CD4-positive, alpha-beta T cell treated with Interleukin-1 beta for 1 hour (primary cell): ENCODE data around the gene LRCH4.
"Not testable (repeated sequence)": the region's sequence is repeated elsewhere in the genome, so short reads cannot be mapped to it uniquely, and the experiment has no call there.

Experiments
- DNase-seq, 2 donors: peaks; one replicate each; pipeline ENCODE4 v3.0.0-alpha.2; 2020 to 2022

LRCH4 gene

GRCh38 chr7:100543586-100543985 lies 42.3 kb downstream of the LRCH4 start:
- DNase-seq, result no peak

GRCh38 chr7:100541309-100541708 lies 44.6 kb downstream of the LRCH4 start:
- not testable (repeated sequence) for DNase-seq

GRCh38 chr7:100540073-100540723 lies 45.7 kb downstream of the LRCH4 start:
- DNase-seq, result no peak

- no peak for DNase-seq
These were observed 46.4 kb downstream of the LRCH4 start for GRCh38 chr7:100539436-100540006.

- peak; percentile 100 for DNase-seq
These were observed 47.1 kb downstream of the LRCH4 start, which contains the start of gene AGFG2 for GRCh38 chr7:100538654-100539435. Gene AGFG2, plus strand, starts transcription at chr7:100539203. Its CDS starts 144 bp downstream, at chr7:100539347.

- DNase-seq, result no peak
These were observed 47.6 kb downstream of the LRCH4 start for GRCh38 chr7:100538348-100538653.

GRCh38 chr7:100536695-100537094 lies 49.2 kb downstream of the LRCH4 start:
- not testable (repeated sequence) for DNase-seq

- not testable (repeated sequence) for DNase-seq
These were observed 49.9 kb downstream of the LRCH4 start for GRCh38 chr7:100535982-100536381.

- no peak for DNase-seq
These were observed 53.5 kb downstream of the LRCH4 start for GRCh38 chr7:100532165-100533022.

GRCh38 chr7:100528108-100528866 lies 57.6 kb downstream of the LRCH4 start:
- DNase-seq, result not testable (repeated sequence)
